Neural progenitor cell (in vitro differentiated cells): ENCODE results near the gene SOBP.

Experiments
- CTCF ChIP-seq: fragments of 200-600 bp; sonication (generic); IDR thresholded peaks from 2 replicates; pipeline ENCODE4 v1.5.1; 2017; ENCODE audit warnings: antibody characterized with exemption, mild to moderate bottlenecking
- EZH2 ChIP-seq: fragments of 200-600 bp; sonication (generic); IDR thresholded peaks from 2 replicates; pipeline ENCODE4 v1.6.1; 2017; ENCODE audit warnings: antibody characterized with exemption, mild to moderate bottlenecking, moderate library complexity

GRCh38 chr6:107490566-107491137, 735 bp downstream of the SOBP start:
- TF ChIP-seq CTCF (no peak), EZH2 (peak; percentile 38)
